ENCODE measurements around the gene GMDS. TPM values are rescaled to one million over a fixed set of nuclear protein-coding genes. Genes with fewer than 3 reads are reported as not detected.
A peak's percentile ranks its signal among the peaks of the same experiment; 100 is the strongest.

GMDS gene
- total RNA-seq, 4 donors from 2014 or later, result 197 to 375 (median 215) TPM

DNA sequence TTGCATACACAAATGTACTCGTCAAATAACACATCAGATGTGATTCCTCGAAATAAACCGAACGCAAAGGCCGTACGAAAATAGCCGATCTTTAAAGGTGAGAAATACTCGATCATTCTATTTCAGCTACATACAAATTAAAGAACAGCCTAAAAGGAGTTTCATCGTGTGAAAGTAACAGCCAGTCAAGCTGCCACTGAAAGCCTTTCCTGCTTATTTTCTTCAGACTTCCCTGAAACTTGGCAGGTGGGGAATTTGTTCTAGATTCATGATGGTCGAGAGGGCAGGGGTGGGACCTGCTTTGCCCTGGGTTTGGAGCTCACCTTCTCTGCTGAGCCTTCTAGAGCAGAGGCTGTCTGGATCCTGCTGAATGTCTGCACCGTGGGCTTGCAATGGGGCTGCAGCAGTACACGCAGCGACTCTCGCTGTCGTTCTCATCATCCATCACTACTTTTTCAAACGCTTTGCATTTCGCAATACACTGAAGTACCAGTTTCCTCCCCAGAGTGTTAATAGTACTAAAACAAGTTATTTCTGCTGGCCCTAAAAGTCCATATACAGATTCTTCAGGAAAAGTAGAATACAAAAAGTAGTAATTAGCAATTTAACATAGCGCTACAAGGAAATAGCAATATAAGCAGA lies 619.5 kb downstream of the GMDS start:
- H3K27ac ChIP-seq, result no peak overlapping the region
- H3K4me1 ChIP-seq, result peaks cover 0 to 15% (median 0%) of the 10 kb centered on the region in 4 donors
- H3K9me3 ChIP-seq, result no peaks in the 10 kb centered on the region
- DNase-seq, result peak in 1 of 3 donors; percentile 39
- TF ChIP-seq, protein P1, sequence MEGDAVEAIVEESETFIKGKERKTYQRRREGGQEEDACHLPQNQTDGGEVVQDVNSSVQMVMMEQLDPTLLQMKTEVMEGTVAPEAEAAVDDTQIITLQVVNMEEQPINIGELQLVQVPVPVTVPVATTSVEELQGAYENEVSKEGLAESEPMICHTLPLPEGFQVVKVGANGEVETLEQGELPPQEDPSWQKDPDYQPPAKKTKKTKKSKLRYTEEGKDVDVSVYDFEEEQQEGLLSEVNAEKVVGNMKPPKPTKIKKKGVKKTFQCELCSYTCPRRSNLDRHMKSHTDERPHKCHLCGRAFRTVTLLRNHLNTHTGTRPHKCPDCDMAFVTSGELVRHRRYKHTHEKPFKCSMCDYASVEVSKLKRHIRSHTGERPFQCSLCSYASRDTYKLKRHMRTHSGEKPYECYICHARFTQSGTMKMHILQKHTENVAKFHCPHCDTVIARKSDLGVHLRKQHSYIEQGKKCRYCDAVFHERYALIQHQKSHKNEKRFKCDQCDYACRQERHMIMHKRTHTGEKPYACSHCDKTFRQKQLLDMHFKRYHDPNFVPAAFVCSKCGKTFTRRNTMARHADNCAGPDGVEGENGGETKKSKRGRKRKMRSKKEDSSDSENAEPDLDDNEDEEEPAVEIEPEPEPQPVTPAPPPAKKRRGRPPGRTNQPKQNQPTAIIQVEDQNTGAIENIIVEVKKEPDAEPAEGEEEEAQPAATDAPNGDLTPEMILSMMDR (IDR thresholded peaks at IDR 0.05), result no peak
- no peak for TF ChIP-seq POLR2A (IDR thresholded peaks at IDR 0.05)
- peaks cover 0 to 25% (median 0%) of the 10 kb centered on the region in 3 donors for H3K36me3 ChIP-seq
- no peak overlapping the region for H3K4me3 ChIP-seq
- peaks cover 0 to 7% of the 10 kb centered on the region in 2 donors for H3K27me3 ChIP-seq

DNA sequence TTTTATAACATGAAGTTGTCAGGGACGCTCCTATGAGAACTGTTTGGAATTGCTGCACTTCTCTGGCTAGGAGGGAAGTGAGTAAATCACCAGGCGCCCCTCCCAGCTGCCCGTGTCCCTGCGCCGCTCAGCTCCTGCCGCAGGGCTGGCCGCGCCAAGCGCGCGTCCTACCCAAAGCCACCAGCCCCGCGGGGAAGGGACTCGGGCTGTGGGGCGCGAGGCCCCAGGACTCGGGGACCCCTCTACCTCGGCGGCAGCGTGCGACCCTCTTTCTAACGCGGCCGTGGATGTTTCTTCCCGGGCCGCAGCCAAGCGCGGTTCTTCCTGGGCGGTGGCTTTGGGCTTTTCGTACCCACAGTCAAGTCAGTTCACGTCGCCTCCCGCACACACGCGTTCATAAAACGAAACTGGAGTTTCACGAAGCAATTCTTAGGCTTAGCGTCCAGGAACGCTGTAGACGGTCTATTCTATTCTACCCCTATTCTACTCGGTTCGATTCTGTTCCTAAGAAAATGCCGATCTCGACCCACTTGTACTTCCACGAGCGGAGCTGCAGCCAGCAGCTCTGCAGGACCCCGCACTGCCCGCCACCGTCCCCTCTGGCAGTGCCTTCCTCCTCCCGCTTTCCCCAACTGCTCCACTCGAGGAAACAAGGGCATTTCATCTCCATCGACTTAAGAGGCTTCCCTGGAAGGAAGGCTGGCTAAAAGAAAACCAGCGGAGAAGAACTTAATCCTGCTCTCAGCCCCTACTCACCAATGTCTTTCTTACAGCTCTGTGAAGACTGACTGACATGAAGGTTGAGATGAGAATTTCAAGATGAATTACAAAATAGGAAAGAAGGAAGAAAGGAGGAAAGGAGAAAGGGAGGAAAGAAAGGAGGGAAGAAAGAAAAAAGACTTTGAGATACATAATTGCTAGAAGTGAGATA lies 620.3 kb downstream of the GMDS start:
- peaks cover 0 to 10% of the 10 kb centered on the region in 2 donors for H3K27me3 ChIP-seq
- H3K4me1 ChIP-seq, result peaks cover 0 to 17% (median 1%) of the 10 kb centered on the region in 4 donors
- peaks cover 0 to 26% (median 0%) of the 10 kb centered on the region in 3 donors for H3K36me3 ChIP-seq
- H3K9me3 ChIP-seq, result no peaks in the 10 kb centered on the region
- peak overlapping the region; percentile 27 to 48 (median 39) for H3K4me3 ChIP-seq
- H3K27ac ChIP-seq, result no peak overlapping the region
- peak in 1 of 3 donors; percentile 49 for DNase-seq
- TF ChIP-seq, protein P1 (IDR thresholded peaks at IDR 0.05), result no peak
- no peak for TF ChIP-seq POLR2A (IDR thresholded peaks at IDR 0.05)

DNA sequence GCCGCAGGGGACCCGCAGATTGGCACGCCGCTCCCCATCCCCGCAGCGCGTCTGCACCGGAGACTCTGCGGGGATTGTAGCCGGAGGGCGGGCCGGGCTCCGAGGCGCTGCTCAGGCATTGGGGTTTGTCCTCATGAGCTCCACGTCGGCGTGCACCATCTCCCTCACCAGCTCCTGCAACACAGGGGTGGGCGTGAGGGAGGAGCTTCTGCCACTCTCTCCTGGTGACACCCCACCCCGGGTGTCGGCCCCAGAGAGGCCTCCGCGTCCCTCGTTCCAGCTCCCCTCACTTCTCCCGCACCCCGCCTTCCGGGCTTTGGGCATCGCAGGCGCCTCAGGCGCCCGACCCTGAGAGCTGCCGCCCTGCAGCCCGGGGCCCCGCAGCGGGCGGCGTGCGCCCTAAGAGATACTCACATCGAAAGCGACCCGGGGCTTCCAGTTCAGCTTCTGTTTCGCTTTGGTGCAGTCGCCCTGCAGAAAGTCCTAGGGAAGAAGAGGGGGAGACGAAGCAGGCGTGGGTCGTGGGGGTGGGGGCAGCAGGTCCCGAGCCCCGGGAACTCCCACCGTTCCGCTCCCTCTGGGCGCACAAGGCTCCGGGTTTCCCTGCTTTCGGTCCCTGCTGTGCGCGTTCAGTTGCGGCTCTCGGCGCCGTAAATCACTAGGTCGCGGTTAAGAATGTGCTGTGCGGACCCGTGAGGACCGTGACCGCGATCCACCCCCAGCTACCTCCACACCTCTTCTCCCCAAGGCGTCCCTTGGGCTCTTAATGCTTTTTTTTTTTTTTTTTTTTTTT lies 621.2 kb downstream of the GMDS start:
- Histone ChIP-seq H3K36me3 (peaks cover 0 to 26% (median 0%) of the 10 kb centered on the region in 3 donors), H3K4me1 (peaks cover 0 to 25% (median 3%) of the 10 kb centered on the region in 4 donors), H3K27me3 (peaks cover 0 to 18% of the 10 kb centered on the region in 2 donors), H3K4me3 (peak overlapping the region; percentile 10 to 45 (median 32)), H3K9me3 (no peaks in the 10 kb centered on the region), H3K27ac (no peak overlapping the region)
- peak in 1 of 3 donors; percentile 49 for DNase-seq
- TF ChIP-seq, protein P1 (IDR thresholded peaks at IDR 0.05), result no peak
- no peak for TF ChIP-seq POLR2A (IDR thresholded peaks at IDR 0.05)

DNA sequence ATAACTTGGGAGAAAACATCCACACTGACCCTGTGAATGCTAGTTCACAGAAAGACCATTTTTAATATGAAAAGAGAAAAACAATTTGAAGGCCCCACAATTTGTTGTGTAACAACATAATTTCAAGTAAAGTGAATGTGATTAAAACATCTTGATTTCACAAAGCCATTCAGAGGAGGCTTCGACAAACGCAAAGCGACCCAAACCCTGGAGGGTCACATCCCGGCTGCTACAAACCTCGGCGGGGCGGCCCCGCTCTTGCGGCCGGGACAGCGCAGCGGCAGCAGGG lies 621.7 kb downstream of the GMDS start:
- TF ChIP-seq, protein P1 (IDR thresholded peaks at IDR 0.05), result no peak
- TF ChIP-seq POLR2A (IDR thresholded peaks at IDR 0.05), result no peak
- H3K9me3 ChIP-seq, result no peaks in the 10 kb centered on the region
- peaks cover 0 to 25% (median 3%) of the 10 kb centered on the region in 4 donors for H3K4me1 ChIP-seq
- no peak overlapping the region for H3K27ac ChIP-seq
- H3K27me3 ChIP-seq, result peaks cover 0 to 19% of the 10 kb centered on the region in 2 donors
- DNase-seq, result no peak
- H3K4me3 ChIP-seq, result no peak overlapping the region
- H3K36me3 ChIP-seq, result peaks cover 0 to 26% (median 0%) of the 10 kb centered on the region in 3 donors

All from Peyer's patch (tissue), 4 donors.